ENCODE data around the gene EDEM1. TPM values are rescaled to one million over a fixed set of nuclear protein-coding genes. Genes with fewer than 3 reads are reported as not detected.

Gene EDEM1
- polyA plus RNA-seq, 1 of the 3 experiments (the other 2 are of a cell fraction): 25.2 TPM

DNA sequence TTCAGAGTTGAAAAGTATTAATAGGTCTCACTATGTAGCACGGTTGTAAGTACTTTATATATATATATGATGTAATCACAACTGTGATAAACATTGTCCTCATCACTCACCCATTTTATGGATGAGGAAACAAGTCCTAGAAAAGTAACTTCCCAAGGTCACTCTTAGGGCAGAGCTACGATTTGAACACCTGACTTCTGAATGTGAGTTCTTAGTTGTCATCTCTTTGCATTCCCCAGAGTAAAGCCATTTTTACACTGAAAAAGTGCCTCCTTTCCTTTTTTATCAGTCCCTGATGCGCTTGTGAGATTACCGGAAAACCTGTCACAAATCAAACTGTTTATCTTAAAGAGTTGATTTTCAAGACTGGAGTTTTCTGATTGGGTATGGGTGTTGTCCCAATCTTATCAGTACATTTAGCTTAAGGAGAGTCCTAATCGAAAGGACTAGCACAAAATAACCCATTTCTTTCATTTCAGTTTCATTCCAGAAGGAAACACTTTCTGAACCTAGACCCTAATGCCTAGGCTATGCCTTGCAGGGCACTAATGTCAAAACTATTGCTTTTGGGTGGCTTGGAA, 2.3 kb upstream of the EDEM1 start:
- Histone ChIP-seq H3K36me3 (replicated peaks in 1 of 2; ENCODE audit: control insufficient read depth in 1 of 2, insufficient read depth in 2 of 2, low read length in 1 of 2) (peaks cover 24 to 27% of the 10 kb centered on the region in 2 experiments), H3K4me3 (ENCODE audit: low read depth in 2 of 2, low read length in 1 of 2) (no peak overlapping the region), H3K9me2 (no peaks in the 10 kb centered on the region), H3K4me1 (ENCODE audit: control insufficient read depth in 1 of 2, insufficient read depth in 2 of 2, low read depth in 1 of 2, low read length in 1 of 2) (peaks cover 0 to 13% of the 10 kb centered on the region in 2 experiments; a peak in 2 of 4 replicates), H3K79me2 (ENCODE audit: insufficient read depth) (peaks cover 27% of the 10 kb centered on the region), H3K4me2 (no peak overlapping the region), H3K27me3 (ENCODE audit: insufficient read depth) (no peaks in the 10 kb centered on the region), H2AFZ (ENCODE audit: low read depth) (no peak overlapping the region), H3K27ac (ENCODE audit: low read depth in 2 of 2, low read length in 1 of 2) (no peak overlapping the region), H4K20me1 (ENCODE audit: insufficient read depth) (0 out of 2 replicates have a peak, but pooled peaks cover 1% of the 10 kb centered on the region), H3F3A (replicated peaks; ENCODE audit: insufficient read depth) (peaks cover 13% of the 10 kb centered on the region), H3K9me3 (no peaks in the 10 kb centered on the region), H3K9ac (no peak overlapping the region)
- no peak for DNase-seq
- POLR2A ChIA-PET: interaction anchor here (1.5 kb wide), 1 partner anchor 7 kb away, joined by 4 read pairs; no protein-coding TSS in a partner anchor
- TF ChIP-seq, protein P1, sequence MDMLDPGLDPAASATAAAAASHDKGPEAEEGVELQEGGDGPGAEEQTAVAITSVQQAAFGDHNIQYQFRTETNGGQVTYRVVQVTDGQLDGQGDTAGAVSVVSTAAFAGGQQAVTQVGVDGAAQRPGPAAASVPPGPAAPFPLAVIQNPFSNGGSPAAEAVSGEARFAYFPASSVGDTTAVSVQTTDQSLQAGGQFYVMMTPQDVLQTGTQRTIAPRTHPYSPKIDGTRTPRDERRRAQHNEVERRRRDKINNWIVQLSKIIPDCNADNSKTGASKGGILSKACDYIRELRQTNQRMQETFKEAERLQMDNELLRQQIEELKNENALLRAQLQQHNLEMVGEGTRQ (IDR thresholded peaks at IDR 0.05; ENCODE audit: borderline replicate concordance, low read depth, low read length): no peak
- TF ChIP-seq TCF12 (IDR thresholded peaks at IDR 0.05): no peak
- TF ChIP-seq GATA2 (CRISPR knock-in tag; IDR thresholded peaks at IDR 0.05): no peak
- no peak for TF ChIP-seq JUND (IDR thresholded peaks at IDR 0.05)
- no peak for TF ChIP-seq FOXJ3 (CRISPR knock-in tag; IDR thresholded peaks at IDR 0.05)
- WGBS (ENCODE audit: low lambda C conversion rate): 95% methylated on average over 5 of the region's 5 CpGs
- CTCF ChIA-PET: interaction anchor here (0.8 kb wide), 1 partner anchor 19 kb away, joined by 3 read pairs; no protein-coding TSS in a partner anchor

DNA sequence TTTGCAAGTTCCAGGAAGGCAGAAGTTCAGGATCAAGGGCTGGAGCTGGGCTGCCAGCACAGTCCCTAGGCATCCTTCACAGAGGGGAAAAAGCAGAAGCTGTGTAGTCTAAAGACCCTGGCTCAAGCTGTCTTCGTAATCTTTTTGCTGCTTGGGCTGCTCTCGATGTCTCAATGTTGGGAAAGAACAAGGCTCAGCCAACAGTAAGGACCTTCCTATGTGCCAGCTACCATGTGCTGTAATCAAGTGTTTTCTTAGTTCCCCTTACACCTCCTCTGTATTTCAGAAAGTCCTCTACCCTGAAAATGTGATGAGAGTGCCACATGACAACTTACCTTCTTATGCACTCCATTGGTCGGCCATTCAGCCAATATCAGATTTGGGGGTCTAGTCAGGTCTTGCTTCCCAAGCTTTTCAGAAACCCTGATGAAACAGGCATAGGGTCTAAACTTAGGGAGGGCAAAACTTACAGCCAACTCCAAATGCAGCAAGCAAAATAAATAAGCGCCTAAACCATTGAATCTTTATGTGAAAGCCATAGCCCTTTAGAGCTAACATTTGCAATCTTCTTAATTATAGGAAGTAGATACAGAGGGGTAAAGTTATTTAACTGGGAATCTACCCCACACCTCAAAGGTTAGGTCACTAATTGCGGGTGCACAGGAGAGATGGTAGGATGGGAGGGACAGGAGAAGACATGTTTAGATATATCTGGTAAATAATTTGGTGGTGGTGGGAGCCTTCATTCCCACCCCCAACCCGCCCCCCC, 1.2 kb upstream of the EDEM1 start:
- Histone ChIP-seq H3K4me1 (ENCODE audit: control insufficient read depth in 1 of 2, insufficient read depth in 2 of 2, low read depth in 1 of 2, low read length in 1 of 2) (peaks cover 0 to 16% of the 10 kb centered on the region in 2 experiments; a peak in 2 of 4 replicates), H3F3A (replicated peaks; ENCODE audit: insufficient read depth) (peaks cover 13% of the 10 kb centered on the region), H3K79me2 (ENCODE audit: insufficient read depth) (peaks cover 37% of the 10 kb centered on the region), H3K4me2 (peak overlapping the region; percentile 76; the same call in 1 of the 2 replicates), H4K20me1 (ENCODE audit: insufficient read depth) (0 out of 2 replicates have a peak, but pooled peaks cover 5% of the 10 kb centered on the region), H3K27me3 (ENCODE audit: insufficient read depth) (no peaks in the 10 kb centered on the region), H3K9me2 (no peaks in the 10 kb centered on the region), H2AFZ (ENCODE audit: low read depth) (no peak overlapping the region), H3K4me3 (ENCODE audit: low read depth in 2 of 2, low read length in 1 of 2) (peak overlapping the region; percentile 45 to 50; a peak in 3 of 4 replicates), H3K36me3 (replicated peaks in 1 of 2; ENCODE audit: control insufficient read depth in 1 of 2, insufficient read depth in 2 of 2, low read length in 1 of 2) (peaks cover 14 to 21% of the 10 kb centered on the region in 2 experiments), H3K9me3 (no peaks in the 10 kb centered on the region), H3K27ac (ENCODE audit: low read depth in 2 of 2, low read length in 1 of 2) (no peak overlapping the region), H3K9ac (no peak overlapping the region)
- WGBS (ENCODE audit: low lambda C conversion rate): 80% methylated on average over 6 of the region's 6 CpGs
- TF ChIP-seq TAF1 (IDR thresholded peaks at IDR 0.05; ENCODE audit: borderline replicate concordance, low read depth, low read length): no peak
- no peak for TF ChIP-seq EP300 (IDR thresholded peaks at IDR 0.05; ENCODE audit: borderline replicate concordance in 1 of 2, low read depth in 1 of 2, low read length in 1 of 2)
- no peak for TF ChIP-seq NRF1 (IDR thresholded peaks at IDR 0.05; ENCODE audit: low read depth, low read length)
- no peak for TF ChIP-seq FOXM1 (IDR thresholded peaks at IDR 0.05; ENCODE audit: low read depth)
- TF ChIP-seq, protein P1 (IDR thresholded peaks at IDR 0.05; ENCODE audit: borderline replicate concordance, low read depth, low read length): no peak
- TF ChIP-seq FOXJ3 (CRISPR knock-in tag; IDR thresholded peaks at IDR 0.05): no peak
- TF ChIP-seq, protein P2, sequence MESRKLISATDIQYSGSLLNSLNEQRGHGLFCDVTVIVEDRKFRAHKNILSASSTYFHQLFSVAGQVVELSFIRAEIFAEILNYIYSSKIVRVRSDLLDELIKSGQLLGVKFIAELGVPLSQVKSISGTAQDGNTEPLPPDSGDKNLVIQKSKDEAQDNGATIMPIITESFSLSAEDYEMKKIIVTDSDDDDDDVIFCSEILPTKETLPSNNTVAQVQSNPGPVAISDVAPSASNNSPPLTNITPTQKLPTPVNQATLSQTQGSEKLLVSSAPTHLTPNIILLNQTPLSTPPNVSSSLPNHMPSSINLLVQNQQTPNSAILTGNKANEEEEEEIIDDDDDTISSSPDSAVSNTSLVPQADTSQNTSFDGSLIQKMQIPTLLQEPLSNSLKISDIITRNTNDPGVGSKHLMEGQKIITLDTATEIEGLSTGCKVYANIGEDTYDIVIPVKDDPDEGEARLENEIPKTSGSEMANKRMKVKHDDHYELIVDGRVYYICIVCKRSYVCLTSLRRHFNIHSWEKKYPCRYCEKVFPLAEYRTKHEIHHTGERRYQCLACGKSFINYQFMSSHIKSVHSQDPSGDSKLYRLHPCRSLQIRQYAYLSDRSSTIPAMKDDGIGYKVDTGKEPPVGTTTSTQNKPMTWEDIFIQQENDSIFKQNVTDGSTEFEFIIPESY (IDR thresholded peaks at IDR 0.05; ENCODE audit: borderline replicate concordance, low read depth): no peak
- TF ChIP-seq ELF1 (IDR thresholded peaks at IDR 0.05): no peak
- TF ChIP-seq SMC3 (IDR thresholded peaks at IDR 0.05; ENCODE audit: low read depth, low read length): no peak
- no peak for TF ChIP-seq YY1 (IDR thresholded peaks at IDR 0.05; ENCODE audit: low read depth)
- TF ChIP-seq JUND (IDR thresholded peaks at IDR 0.05): no peak
- no peak for TF ChIP-seq GATA2 (CRISPR knock-in tag; IDR thresholded peaks at IDR 0.05)
- TF ChIP-seq MEF2A (IDR thresholded peaks at IDR 0.05; ENCODE audit: borderline replicate concordance, low read depth): no peak
- TF ChIP-seq, protein P3, sequence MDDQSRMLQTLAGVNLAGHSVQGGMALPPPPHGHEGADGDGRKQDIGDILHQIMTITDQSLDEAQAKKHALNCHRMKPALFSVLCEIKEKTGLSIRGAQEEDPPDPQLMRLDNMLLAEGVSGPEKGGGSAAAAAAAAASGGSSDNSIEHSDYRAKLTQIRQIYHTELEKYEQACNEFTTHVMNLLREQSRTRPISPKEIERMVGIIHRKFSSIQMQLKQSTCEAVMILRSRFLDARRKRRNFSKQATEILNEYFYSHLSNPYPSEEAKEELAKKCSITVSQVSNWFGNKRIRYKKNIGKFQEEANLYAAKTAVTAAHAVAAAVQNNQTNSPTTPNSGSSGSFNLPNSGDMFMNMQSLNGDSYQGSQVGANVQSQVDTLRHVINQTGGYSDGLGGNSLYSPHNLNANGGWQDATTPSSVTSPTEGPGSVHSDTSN (IDR thresholded peaks at IDR 0.05): no peak
- TF ChIP-seq EZH2phosphoT487 (IDR thresholded peaks at IDR 0.05; ENCODE audit: borderline replicate concordance, low read depth): no peak
- TF ChIP-seq SIN3A (IDR thresholded peaks at IDR 0.05; ENCODE audit: borderline replicate concordance, low read depth, low read length): no peak
- TF ChIP-seq TCF12 (IDR thresholded peaks at IDR 0.05): no peak
- CTCF ChIA-PET: interaction anchor here (0.8 kb wide), 1 partner anchor 20 kb away, joined by 3 read pairs; no protein-coding TSS in a partner anchor
- DNase-seq: no peak
- POLR2A ChIA-PET: interaction anchor here (1.5 kb wide), 1 partner anchor 9 kb away, joined by 4 read pairs; no protein-coding TSS in a partner anchor

Data from SK-N-SH (cell line).